ENCODE measurements around the gene SLC38A10.
"Not testable (repeated sequence)": the region's sequence is repeated elsewhere in the genome, so short reads cannot be mapped to it uniquely, and the experiment has no call there.

SLC38A10 gene

DNA sequence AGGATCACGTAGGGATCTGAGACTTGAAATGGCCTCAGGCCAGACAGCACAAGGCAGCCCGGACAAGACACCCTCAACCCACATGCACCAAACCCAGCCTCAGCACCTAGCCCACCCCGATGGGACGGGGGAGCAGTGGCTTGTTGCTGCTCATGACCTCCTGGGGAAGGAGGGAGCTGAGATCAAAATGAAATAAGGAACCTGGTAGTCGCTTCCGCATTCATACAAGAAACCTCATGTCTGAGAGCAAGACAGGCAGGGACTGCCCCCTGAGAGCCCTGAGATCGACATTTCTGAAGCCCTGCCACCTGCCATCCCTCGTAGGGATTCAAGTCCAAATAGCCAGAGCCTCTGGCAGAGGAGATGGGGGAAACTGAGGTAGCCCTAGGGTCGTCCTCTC is 66.7 kb downstream of the SLC38A10 start:
- no peak for DNase-seq (ENCODE audit: low read depth)

DNA sequence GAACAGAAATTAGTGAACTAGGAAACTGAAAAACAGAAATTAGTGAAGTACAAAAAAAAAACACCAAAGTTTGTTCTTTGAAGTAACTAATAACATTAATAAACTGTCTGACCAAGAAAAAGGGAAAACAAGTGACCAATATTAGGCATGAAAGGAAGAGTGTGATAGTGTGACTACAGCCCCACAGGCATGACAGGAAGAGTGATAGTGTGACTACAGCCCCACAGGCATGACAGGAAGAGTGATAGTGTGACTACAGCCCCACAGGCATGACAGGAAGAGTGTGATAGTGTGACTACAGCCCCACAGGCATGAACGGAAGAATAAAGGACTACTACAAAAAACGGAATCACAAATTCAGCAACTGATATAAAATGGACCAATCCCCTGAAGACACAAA is 67.5 kb downstream of the SLC38A10 start:
- not testable (repeated sequence) for DNase-seq (ENCODE audit: low read depth)

DNA sequence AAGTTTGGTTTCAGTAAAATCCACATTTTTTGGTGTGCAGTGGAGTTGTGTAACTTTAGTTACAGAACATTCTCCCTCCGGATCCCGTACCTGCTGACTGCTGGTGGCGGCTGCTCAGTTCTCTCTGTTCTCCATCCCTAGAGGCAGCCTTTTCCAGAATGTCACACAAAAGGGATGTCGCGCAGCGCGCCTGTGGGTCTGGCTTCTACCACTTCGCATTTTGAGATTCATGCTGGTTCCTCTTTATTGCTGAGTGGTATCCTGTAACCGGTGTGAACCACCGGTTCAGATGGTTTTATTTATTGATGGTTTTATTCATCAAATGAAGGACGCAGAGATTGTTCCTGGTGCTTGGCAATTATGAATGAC is 71.4 kb downstream of the SLC38A10 start:
- no peak for DNase-seq (ENCODE audit: low read depth)

DNA sequence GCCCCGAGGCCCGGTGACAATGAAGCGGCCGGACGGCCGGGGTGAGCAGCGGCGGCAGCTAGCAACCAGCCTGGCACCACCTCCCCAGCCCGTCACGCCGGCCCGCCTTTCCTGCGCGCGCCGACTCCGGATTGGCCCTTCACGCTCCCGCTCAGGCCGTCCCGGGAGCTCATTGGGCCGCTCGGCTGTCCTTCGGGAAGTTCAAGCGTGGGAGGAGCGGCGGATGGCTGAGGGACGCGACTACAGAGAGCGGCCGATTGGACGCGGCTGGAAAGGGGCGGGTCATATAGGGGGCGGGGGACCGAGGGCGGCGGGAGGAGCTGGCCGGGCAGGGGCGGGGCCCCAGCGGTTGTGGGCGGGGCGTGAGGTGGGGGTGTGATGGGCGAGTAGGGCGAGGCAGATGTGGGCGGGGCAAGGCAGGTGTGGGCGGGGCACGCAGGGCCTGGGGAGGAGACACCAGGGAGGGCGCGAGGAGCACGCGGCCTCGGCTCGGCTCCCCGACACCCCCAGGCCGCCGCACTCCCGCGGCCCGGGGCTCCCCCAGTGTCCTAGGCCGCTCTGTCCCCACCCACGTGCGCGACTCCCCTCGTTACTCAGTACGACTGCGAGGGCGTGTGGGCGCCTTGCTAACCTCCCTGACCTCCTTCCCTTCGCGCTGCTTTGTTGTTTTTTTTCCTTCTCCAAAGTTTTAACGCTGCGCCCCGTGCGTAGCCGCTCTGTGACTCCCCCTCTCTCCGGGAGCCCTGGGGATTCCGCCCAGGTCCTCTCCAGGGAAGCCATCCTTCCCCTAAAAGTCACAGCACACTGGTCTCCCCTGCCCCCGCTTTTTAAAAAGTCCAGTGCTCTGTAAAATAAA is 72.0 kb downstream of the SLC38A10 start, which contains the start of gene CEP131:
TSS of gene CEP131 (minus strand) at position 60 of the 856 bp plus-strand sequence. CDS start 2,909 bp downstream, outside the sequence.
- DNase-seq (ENCODE audit: low read depth) = peak; percentile 98

DNA sequence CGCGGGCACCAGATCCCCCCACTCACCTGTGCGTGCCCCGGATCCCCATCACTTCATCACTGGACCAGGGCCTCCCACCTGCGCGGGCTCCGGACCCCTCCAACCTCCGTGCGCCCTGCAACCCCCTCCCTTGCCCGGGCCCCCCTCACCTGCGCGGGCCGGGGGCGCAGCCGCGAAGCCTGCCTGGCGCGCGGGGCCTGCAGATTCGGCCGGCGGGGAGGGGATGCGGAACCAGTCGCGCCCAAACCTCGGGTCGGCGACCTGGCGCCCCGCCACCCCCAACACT is 72.5 kb downstream of the SLC38A10 start:
- DNase-seq (ENCODE audit: low read depth) = no peak

DNA sequence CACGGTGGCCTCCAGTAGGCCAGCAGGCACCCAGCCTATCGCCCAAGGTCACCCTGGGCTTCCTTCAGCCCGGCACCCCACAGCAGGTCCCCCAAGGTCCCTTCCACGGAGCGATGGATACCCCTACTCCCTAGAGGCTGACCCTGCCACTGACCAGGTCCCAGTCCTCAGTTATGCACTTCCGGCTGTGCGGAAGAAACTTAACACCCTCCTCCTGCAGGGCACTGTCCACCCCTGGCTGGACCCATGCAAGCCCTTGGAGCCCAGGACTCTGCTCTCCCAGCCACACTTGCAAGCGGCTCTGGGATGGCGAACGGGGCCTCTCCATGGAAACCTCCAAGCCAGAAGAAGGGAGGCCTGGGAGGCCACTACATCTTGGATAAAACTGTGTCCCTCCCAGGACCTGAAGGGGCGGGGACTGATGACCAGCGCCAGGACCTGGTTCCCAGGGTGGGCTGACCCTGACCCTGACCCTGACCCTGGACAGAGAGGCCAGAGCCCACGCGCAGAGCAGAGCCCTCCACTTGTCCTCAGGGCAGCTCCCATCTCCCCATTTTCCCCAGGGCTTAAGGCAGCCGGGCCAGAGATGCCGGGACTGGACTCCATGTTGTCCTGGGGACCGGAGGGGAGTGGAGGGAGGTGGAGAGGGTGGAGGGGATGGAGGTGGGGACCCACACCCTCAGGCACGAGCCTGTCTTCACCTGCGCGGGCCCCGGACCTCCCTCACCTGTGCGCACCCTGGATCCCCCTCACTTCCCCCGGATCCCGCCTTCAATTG is 73.1 kb downstream of the SLC38A10 start:
- DNase-seq (ENCODE audit: low read depth) = no peak

DNA sequence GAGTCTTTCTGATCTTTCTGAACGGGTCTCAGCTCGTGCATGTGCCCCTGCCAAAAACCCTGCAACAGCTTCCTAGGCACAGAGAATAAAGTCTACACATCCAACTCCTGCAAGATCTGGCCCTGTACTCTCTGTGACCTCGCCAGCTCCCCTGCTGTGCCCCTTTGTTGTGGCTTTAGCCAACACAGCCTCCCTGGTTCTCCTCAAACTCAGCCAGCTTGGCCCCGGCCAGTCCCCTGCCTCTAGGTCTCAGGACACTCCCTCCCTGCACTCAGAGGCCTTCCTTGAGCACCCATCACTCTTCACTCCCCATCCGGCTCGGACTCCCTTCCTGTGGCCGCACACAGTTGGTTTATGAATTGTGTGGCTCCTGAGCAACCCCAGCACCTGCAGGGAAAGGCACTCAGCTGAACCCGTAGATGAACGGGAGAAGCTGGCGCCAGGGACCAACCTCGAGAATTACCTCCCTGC is 73.7 kb downstream of the SLC38A10 start:
- no peak for DNase-seq (ENCODE audit: low read depth)

DNA sequence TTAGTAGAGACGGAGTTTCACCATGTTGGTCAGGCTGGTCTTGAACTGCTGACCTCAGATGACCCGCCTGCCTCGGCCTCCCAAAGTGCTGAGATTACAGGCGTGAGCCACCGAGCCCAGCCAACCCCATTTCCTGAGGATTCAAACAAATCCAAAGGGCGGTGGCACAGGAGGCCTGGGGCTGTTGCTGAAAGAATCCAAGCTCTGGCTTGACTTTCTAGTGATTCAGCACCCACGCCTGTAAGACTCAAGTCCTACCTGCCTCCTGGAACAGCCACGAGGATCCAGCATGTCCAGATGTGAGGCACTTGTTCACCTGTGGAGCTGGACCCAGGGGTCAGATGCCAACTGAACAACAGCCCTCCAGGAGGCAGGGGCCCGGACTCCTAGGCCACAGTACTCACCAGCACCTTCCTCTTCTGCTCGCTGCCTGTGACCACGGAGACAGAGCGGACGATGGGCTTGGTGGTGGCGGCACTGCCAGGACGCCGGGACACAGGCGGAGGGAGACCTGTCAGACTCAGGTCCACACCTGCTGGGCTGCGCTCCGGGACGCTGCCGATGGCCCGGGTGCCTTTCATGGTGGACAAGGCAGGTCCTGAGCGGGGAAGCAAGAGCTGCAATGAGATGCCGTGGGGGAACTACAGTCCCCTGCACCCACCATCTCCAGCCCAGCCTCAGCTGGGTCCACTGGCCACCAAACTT is 75.5 kb downstream of the SLC38A10 start:
- no peak for DNase-seq (ENCODE audit: low read depth)

DNA sequence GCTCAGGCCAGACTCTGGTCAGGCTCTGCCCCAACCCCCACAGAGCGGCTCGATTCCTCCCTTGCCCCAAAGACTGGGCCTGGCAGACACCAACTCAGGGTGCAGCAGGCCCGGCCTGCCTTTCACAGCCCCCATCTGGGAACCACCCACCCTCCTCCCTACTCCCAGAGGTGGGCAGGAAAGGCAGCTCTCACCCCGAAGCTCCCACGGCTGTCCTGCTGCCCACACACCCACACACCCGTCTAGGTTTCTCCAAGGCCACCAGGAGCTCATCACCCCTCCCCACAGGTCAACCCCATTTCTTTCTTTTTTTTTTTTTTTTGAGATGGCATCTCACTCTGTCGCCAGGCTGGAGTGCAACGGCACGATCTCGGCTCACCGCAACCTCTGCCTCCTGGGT is 76.1 kb downstream of the SLC38A10 start:
- no peak for DNase-seq (ENCODE audit: low read depth)

DNA sequence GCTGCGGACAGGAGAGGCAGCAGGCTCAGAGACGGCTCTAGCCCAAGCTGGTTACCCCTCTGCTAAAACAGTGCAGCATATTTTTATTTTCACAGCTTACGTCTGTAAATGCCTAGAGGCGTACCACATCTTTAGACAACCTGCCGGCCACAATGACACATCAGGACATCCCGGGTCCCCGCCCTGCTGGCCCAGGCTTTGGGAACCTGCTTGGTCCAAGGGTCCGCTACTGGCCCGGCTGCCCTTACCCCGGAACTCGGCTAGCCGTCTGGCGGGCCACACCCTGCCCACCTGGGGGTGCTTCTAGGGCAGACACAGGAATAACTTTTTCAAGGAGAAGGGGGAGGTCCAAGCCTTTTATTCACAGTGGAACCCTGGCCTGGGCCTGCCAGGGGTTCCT is 76.6 kb downstream of the SLC38A10 start:
- DNase-seq (ENCODE audit: low read depth) = no peak

DNA sequence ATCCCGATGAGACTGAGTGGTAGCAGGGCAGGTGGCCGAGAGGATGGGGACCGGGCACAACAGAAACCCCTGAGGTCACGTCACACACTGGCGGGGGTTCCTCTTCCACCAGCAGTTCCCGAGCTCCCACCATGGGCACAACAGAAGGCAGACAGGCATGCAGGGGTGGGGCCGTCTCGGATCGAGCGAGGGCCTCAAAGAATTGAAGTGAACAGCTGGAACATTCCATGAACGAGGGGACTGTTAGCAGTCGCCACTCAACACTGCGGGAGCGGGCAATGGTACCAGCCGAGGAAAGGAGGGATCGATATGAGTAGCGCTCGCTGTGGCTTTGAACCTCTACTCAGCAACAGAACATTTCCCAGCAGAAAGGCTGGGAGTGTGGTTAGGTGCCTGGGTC is 77.6 kb downstream of the SLC38A10 start:
- DNase-seq (ENCODE audit: low read depth) = no peak

DNA sequence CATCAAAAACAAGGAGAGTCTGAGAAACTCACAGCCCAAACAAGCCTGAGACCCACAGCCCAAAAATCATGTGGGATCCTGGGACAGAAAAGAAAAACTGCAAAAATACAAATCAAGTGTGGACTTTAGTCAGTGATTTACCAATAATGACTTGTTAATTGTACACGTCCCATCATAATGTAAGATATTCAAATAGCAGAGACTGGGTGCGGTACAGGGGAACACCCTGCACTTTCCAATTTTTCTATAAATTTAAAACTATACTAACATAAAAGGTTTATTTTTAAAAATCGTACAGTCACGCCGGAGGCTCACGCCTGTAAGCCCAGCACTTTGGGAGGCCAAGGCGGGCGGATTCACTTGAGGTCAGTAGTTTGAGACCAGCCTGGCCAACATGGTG is 81.1 kb downstream of the SLC38A10 start:
- no peak for DNase-seq (ENCODE audit: low read depth)

DNA sequence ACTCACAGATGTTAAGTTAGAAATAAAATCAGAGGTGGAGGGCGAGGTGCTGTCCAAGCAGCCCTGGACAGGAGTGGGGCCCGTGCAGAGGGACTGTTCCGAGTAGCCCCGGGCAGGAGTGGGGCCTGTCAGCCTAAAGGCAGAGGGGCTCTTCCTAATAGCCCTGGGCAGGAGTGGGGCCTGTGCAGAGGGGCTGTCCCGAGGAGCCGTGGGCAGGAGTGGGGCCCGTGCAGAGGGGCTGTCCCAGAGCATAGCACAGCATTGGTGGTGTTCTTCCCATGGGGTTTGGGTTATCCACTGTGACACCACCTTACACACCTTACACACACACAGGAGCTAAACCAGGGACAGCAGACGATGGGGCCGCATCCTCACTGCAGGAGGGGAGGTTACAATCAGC is 82.7 kb downstream of the SLC38A10 start:
- DNase-seq (ENCODE audit: low read depth) = no peak

DNA sequence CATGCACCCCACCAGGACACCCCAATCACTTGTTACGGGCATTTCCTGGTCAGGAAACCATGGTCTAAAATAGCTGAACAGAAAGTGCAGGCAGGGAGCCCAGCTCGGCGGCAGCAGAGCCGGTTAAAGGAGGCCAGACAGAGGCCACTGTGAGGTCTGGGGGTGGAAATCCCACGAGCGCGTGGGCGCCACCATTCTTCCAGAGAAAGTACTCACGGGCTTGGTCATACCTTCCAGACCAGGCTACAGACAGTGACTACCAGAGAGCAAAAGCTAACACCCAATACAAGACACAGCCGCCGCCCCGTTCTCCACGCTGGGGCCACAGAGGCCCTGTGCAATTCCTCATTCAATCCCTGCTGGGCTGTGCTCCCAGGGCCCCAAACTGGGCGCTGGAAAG is 84.2 kb downstream of the SLC38A10 start:
- no peak for DNase-seq (ENCODE audit: low read depth)

DNA sequence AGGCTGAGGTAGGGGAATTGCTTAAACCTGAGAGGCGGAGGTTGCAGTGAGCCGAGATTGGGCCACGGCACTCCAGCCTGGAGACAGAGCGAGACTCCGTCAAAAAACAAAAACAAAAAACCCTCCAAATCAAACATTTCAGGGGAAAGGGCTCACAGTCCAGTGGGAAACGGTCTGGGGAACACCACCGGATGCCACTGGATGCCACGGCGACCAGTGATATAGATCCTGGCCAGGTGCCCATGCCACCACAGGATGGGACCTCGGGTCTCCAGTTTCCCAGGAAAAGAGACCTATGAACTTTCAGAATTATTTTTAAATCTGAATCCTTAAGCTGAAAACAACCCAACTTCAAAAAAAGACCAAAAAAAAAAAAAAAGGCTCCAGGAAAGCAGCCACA is 84.6 kb downstream of the SLC38A10 start:
- no peak for DNase-seq (ENCODE audit: low read depth)

DNA sequence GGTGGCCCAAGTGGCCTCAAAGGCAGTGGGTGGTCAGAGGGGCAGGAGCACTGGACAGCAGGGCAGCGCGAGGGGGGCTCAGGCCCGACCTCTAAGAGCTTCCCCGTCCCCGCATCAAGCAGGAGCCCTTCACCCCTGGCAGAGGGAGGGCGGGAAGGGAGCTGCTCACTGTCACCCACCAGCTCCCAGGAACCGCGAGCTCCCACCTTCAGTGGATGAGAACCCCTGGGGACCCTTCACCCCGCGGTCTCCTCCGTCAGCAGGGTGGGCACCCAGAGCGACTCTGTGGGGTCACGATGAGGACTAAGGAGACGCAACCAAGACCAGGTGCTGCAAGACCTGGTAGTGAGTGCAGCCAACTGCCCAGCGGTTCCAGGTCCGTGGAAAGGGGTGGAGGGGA is 86.0 kb downstream of the SLC38A10 start:
- DNase-seq (ENCODE audit: low read depth) = no peak

DNA sequence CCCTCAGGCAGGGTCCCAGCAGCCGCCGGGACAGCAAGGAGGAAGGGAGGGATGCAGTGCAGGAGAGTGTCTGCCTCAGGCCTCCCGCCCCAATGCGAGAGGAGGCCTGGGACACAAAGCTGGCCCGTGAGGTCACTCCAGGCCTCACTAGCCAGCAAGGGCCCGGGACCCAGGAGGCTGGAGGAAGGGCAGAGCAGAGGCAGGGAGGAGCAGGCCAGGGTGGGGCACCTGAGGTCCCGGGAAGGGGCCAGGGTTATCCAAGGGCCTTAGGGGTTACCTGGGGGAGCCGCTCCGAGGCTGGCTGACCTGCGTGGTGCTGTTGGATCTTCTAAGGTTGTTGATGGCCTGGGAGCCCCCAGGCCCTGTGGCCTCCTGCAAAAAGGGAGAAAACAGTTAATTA is 86.5 kb downstream of the SLC38A10 start:
- DNase-seq (ENCODE audit: low read depth) = no peak

DNA sequence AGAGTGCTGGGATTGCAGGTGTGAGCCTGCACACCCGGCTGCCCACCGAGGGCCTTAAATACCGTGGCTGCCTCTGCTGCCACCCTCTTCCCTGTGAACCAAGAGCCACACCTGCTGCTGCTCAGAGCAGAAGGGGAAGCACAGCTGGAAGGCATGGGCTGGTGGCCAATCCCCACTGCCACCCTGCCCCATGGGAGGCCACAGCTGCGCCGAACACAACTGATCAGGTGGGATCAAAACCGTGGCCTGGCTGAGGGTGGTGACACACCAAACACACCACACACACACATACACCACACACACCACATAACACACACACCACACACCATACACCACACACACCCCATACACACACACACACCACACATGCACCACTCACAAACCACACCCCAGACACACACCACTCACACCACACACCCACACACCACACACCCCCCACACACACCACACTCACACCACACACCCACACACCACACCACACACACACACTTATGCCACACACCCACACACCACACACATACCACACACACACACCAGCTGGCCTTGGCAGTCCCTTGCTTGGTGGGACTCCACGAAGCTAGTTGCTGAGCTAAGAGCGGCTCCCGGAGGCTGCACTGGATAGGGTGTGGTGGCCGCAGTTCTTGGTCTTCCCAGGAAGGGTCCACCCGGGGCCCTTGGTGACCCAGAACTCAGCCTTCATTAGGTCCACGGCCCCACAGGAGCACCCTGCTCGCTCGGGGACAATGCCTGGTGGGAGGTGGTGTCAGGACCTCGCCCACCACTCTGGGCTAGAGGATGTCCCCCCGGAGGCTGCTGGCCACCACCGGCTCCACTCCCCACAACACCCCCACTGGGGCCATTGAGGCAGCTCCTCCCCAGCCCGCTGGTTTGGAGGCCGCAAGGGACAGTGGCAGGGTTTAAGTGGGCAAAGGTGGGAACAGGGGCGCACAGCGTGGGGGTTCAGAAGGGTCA is 87.2 kb downstream of the SLC38A10 start:
- no peak for DNase-seq (ENCODE audit: low read depth)

DNA sequence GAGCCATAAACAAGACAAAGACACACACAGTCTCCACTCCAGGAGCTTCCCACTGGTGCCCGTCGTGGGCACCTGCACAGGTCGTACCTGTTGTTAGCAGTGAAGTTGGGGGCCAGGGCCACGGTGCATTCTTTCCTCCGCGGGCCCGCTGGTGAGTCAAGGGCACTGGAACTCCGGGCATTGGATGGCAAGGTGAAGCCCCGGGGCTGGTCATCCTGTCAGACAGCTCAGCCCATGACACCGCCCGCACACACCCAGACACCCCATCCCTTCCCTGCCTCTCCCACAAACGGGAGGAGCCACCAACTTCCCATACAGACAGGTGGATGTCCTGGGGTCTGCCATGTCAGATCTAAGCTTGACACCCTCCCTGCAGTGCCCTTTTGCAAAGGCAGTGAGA is 88.5 kb downstream of the SLC38A10 start:
- no peak for DNase-seq (ENCODE audit: low read depth)

DNA sequence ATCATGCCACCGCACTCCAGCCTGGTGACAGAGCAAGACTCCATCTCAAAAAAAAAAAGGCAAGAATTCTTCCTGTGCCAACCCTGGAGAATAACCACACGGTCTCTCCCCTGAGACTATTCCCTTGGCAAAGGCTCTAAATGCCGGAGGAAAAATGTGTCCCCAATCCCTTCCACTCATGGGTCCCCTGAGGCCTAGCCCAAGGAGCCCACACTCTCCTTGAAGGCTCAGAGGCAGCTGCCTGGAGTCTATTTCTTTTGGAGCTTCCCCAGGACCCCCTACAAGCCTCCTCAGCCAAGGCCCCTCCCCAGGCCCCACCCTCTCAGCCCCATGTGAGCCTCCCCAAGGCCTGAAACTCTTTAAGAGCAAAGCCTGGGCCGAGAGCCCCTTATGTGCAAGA is 88.9 kb downstream of the SLC38A10 start:
- no peak for DNase-seq (ENCODE audit: low read depth)

DNA sequence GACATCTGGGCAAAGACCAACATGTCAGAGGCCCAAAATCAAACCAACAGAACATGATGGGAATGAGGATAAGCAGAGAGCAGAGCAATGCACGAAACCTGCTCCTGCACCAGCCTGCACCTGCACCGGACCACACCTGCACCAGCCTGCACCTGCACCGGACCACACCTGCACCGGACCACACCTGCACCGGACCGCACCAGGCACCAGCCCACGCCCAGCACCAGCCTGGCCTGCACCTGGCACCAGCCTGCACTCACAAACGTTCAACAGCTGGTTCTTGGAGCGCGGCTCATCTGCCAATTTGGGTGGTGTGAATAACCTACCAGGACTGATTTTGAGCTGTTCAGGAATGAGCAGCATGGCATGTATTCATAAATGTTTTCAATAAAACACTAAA is 90.5 kb downstream of the SLC38A10 start:
- DNase-seq (ENCODE audit: low read depth) = no peak

DNA sequence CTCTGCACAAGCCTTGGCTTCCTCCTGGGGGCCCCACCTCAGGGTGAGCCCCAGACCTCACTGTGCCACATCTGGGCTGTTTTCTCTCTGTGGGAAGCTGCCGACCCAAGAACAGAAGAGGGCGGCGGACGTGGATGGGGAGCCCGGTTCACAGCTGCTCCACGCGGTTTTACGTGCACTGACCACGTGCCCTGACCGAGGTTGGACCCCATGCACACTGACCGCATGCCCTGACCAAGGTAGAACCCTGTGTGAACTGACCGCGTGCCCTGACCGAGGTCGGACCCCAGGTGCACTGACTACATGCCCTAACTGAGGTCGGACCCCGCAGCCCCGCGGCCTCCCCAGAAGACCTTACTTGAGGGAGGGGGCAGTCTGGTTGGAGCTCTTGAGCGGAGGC is 92.0 kb downstream of the SLC38A10 start:
- no peak for DNase-seq (ENCODE audit: low read depth)

Data from T-helper 22 cell (primary cell).